Keratinocyte (primary cell): Measurements from ENCODE around the gene BCL11B. TPM values are rescaled to one million over a fixed set of nuclear protein-coding genes. Genes with fewer than 3 reads are reported as not detected.
A peak's percentile ranks its signal among the peaks of the same experiment; 100 is the strongest.

Source experiments
- DNase-seq: peaks from one replicate; pipeline ENCODE4 v3.0.0-alpha.2; 2011; ENCODE audit warnings: low read depth, missing footprints, low spot score
- FAIRE-seq: peaks from 2 replicates; lab custom pipeline; 2011; peaks lifted over from hg19 to GRCh38; lab: Jason Lieb, UNC
- H2AFZ ChIP-seq: 2 replicates; pipeline ENCODE4 v1.6.0; 2012; ENCODE audit warnings: low read length, control low read depth, inconsistent platforms; ENCODE audit not compliant: control insufficient read depth
- H3K27ac ChIP-seq: 2 replicates; pipeline ENCODE4 v1.5.1; 2011; ENCODE audit warnings: low read length; ENCODE audit not compliant: control insufficient read depth, insufficient read depth
- H3K27me3 ChIP-seq: 3 replicates; pipeline ENCODE4 v1.6.0; 2011; ENCODE audit warnings: low read length; ENCODE audit not compliant: control insufficient read depth, insufficient read depth; ENCODE audit errors: extremely low read depth
- H3K36me3 ChIP-seq, 2 experiments: 2 replicates in 1 of 2; 3 replicates in 1 of 2; pipeline ENCODE4 v1.5.1; 2011; ENCODE audit warnings: low read length in 2 of 2, mild to moderate bottlenecking in 1 of 2; ENCODE audit not compliant: control insufficient read depth in 2 of 2, insufficient read depth in 2 of 2; ENCODE audit errors: extremely low read depth in 1 of 2
- H3K4me1 ChIP-seq: 3 replicates; pipeline ENCODE4 v1.5.1; 2011; ENCODE audit warnings: low read length; ENCODE audit not compliant: control insufficient read depth, insufficient read depth; ENCODE audit errors: extremely low read depth
- H3K4me2 ChIP-seq: 3 replicates; pipeline ENCODE4 v1.6.0; 2011; ENCODE audit warnings: low read depth, low read length; ENCODE audit not compliant: control insufficient read depth, insufficient read depth; ENCODE audit errors: extremely low read depth
- H3K4me3 ChIP-seq, 3 experiments: fragments of 200-600 bp in 1 of 3; sonication (generic) in 1 of 3; 2 replicates in 2 of 3; 3 replicates in 1 of 3; pipeline ENCODE4 v1.5.1; 2011 to 2016; ENCODE audit warnings: low read length in 3 of 3, mild to moderate bottlenecking in 3 of 3, control low read depth in 2 of 3, inconsistent platforms in 1 of 3, low read depth in 1 of 3, mixed read lengths in 1 of 3, mixed run types in 1 of 3, moderate library complexity in 1 of 3; ENCODE audit not compliant: control insufficient read depth in 2 of 3, insufficient read depth in 2 of 3; ENCODE audit errors: extremely low read depth in 1 of 3
- H3K79me2 ChIP-seq: 2 replicates; pipeline ENCODE4 v1.6.0; 2012; ENCODE audit warnings: low read length; ENCODE audit not compliant: control insufficient read depth, insufficient read depth
- H3K9ac ChIP-seq: 3 replicates; pipeline ENCODE4 v1.6.0; 2011; ENCODE audit warnings: low read length; ENCODE audit not compliant: control insufficient read depth, insufficient read depth; ENCODE audit errors: extremely low read depth
- H3K9me1 ChIP-seq: 3 replicates; pipeline ENCODE4 v1.6.0; 2011; ENCODE audit warnings: low read length; ENCODE audit not compliant: control insufficient read depth, insufficient read depth; ENCODE audit errors: extremely low read depth
- H3K9me3 ChIP-seq: 2 replicates; pipeline ENCODE4 v1.5.1; 2012; ENCODE audit warnings: low read depth, low read length; ENCODE audit not compliant: control insufficient read depth
- H4K20me1 ChIP-seq: 3 replicates; pipeline ENCODE4 v1.6.0; 2011; ENCODE audit warnings: low read length; ENCODE audit not compliant: control insufficient read depth, insufficient read depth; ENCODE audit errors: extremely low read depth
- CTCF ChIP-seq, 3 experiments: IDR thresholded peaks in 1 of 3; conservative IDR thresholded peaks in 1 of 3; optimal IDR thresholded peaks in 1 of 3; 2 replicates in 2 of 3; 3 replicates in 1 of 3; pipeline versions ENCODE3 to v1.5.1; 2011; ENCODE audit warnings: low read length in 3 of 3, mild to moderate bottlenecking in 3 of 3, moderate library complexity in 2 of 3, control low read depth in 1 of 3, inconsistent platforms in 1 of 3; ENCODE audit not compliant: insufficient read depth in 2 of 3; ENCODE audit errors: extremely low read depth in 1 of 3
- EZH2 ChIP-seq: IDR thresholded peaks from one replicate; pipeline ENCODE4 v1.6.1; 2012; ENCODE audit warnings: inconsistent platforms, mild to moderate bottlenecking, low read length, moderate library complexity
- dilution Hi-C: fragments of 300-500 bp; cut with MboI; formaldehyde crosslinking; loops from one replicate; pipeline ENCODE4 v1.7.0; 2020; ENCODE audit warnings: low sequenced_read_pairs; ENCODE audit not compliant: extremely low pct_ligation_motif_present
- polyA plus RNA-seq, 5 experiments: library from polyadenylated mRNA; depleted of rRNA in 3 of 5; stranded (reverse) in 3 of 5; stranded (forward) in 1 of 5; unstranded in 1 of 5; fragments of >200 nt; gene quantifications; 1 replicate in 1 of 5; 2 replicates in 3 of 5; 3 replicates in 1 of 5; pipeline versions ENCODE4 v1.2.1 to v1.2.3, GENCODE V29; 2011 to 2012; ENCODE audit warnings: missing spikeins in 2 of 5, low read depth in 1 of 5, low replicate concordance in 1 of 5

BCL11B gene
- polyA plus RNA-seq, 1 donor (not counting 4 experiments of a cell fraction or from before 2014, with no cell fraction given), result 5.2 TPM

GRCh38 chr14:99266181-99267178 lies 5.5 kb downstream of the BCL11B start:
- Histone ChIP-seq H3K27ac (peak overlapping the region; percentile 54), H2AFZ (peak overlapping the region; percentile 61), H3K9me1 (no peaks in the 10 kb centered on the region), H3K4me3 (peak overlapping the region; percentile 20 to 86 (median 75)), H3K4me2 (peak overlapping the region; percentile 100), H3K36me3 (no peaks in the 10 kb centered on the region), H3K27me3 (no peaks in the 10 kb centered on the region), H3K4me1 (peaks cover 58% of the 10 kb centered on the region), H4K20me1 (no peaks in the 10 kb centered on the region), H3K79me2 (peaks cover 98% of the 10 kb centered on the region), H3K9me3 (no peaks in the 10 kb centered on the region), H3K9ac (peak overlapping the region; percentile 90)
- dilution Hi-C loops, result no loop called here
- FAIRE-seq (no peak), DNase-seq (no peak)
- peak; percentile 97 to 99 (median 98) for TF ChIP-seq CTCF (optimal IDR thresholded peaks at IDR 0.05 in 1 of 3, IDR thresholded peaks at IDR 0.05 in 1 of 3, conservative IDR thresholded peaks at IDR 0.05 in 1 of 3; ENCODE audit: extremely low read depth in 1 of 3, insufficient read depth in 2 of 3, low read length in 3 of 3)
- no peak for TF ChIP-seq EZH2

- Histone ChIP-seq H3K9me3 (no peaks in the 10 kb centered on the region), H3K9me1 (no peaks in the 10 kb centered on the region), H2AFZ (no peak overlapping the region), H3K4me2 (peak overlapping the region; percentile 100), H3K36me3 (no peaks in the 10 kb centered on the region), H3K79me2 (peaks cover 100% of the 10 kb centered on the region), H3K27me3 (no peaks in the 10 kb centered on the region), H4K20me1 (no peaks in the 10 kb centered on the region), H3K9ac (peak overlapping the region; percentile 90), H3K27ac (peak overlapping the region; percentile 54), H3K4me1 (peaks cover 65% of the 10 kb centered on the region), H3K4me3 (peak overlapping the region in 2 of 3 experiments; percentile 72 to 75)
- dilution Hi-C loops, result no loop called here
- no peak for TF ChIP-seq CTCF (optimal IDR thresholded peaks at IDR 0.05 in 1 of 3, IDR thresholded peaks at IDR 0.05 in 1 of 3, conservative IDR thresholded peaks at IDR 0.05 in 1 of 3; ENCODE audit: extremely low read depth in 1 of 3, insufficient read depth in 2 of 3, low read length in 3 of 3)
- TF ChIP-seq EZH2, result no peak
- FAIRE-seq, result no peak
- DNase-seq, result no peak
Measured at GRCh38 chr14:99265571-99265970, 6.4 kb downstream of the BCL11B start.
